Breast epithelium (tissue), 3 donors: Measurements from ENCODE around the gene PCSK5.
"Not testable (repeated sequence)": the region's sequence is repeated elsewhere in the genome, so short reads cannot be mapped to it uniquely, and the experiment has no call there.

Experiments
- CTCF ChIP-seq, 3 donors: fragments of 450-650 bp; IDR thresholded peaks; one replicate each; pipeline ENCODE4 v1.5.1; 2016 to 2017; ENCODE audit warnings: antibody characterized with exemption in 3 of 3, mild to moderate bottlenecking in 3 of 3, moderate library complexity in 3 of 3
- POLR2A ChIP-seq: fragments of 450-650 bp; IDR thresholded peaks from one replicate; pipeline ENCODE4 v1.6.1; 2016; ENCODE audit warnings: antibody characterized with exemption, mild to moderate bottlenecking, moderate library complexity
- POLR2AphosphoS5 ChIP-seq, 3 donors: sonication (generic); formaldehyde crosslinking; IDR thresholded peaks; one replicate each; pipeline ENCODE4 v1.6.1; 2017; ENCODE audit warnings: antibody characterized with exemption in 3 of 3

GRCh38 chr9:76307047-76307446, 416.6 kb downstream of the PCSK5 start:
- not testable (repeated sequence) for TF ChIP-seq POLR2AphosphoS5 (IDR thresholded peaks at IDR 0.05); POLR2A; CTCF (IDR thresholded peaks at IDR 0.05)
